ENCODE results near the gene DES.

GRCh38 chr2:219440388-219441256 is 22.4 kb downstream of the DES start:
- no peak for TF ChIP-seq POLR2A (IDR thresholded peaks at IDR 0.05; ENCODE audit: low read length)
- no peak for TF ChIP-seq GATA1 (IDR thresholded peaks at IDR 0.05; ENCODE audit: low read depth, low read length)

Measured in erythroblast (primary cell).